ENCODE measurements around the gene APOBR. TPM values are rescaled to one million over a fixed set of nuclear protein-coding genes. Genes with fewer than 3 reads are reported as not detected.

Gene APOBR
- total RNA-seq, 1 donor from 2014 or later, result not detected

- Histone ChIP-seq H3K4me1 (no peaks in the 10 kb centered on the region), H3K36me3 (no peaks in the 10 kb centered on the region), H2AFZ (replicated peaks) (peak overlapping the region; percentile 99), H3K27me3 (no peaks in the 10 kb centered on the region), H3K27ac (no peak overlapping the region), H4K20me1 (ENCODE audit: low read depth) (no peaks in the 10 kb centered on the region), H3K4me2 (peak overlapping the region; percentile 83), H3K79me2 (ENCODE audit: low read depth) (no peaks in the 10 kb centered on the region), H3K9ac (no peak overlapping the region), H3K4me3 (peak overlapping the region; percentile 89), H3F3A (ENCODE audit: low read depth) (no peaks in the 10 kb centered on the region), H3K9me3 (ENCODE audit: low read depth) (no peaks in the 10 kb centered on the region)
- H3K36me3 Mint-ChIP-seq, result no peaks in the 10 kb centered on the region
- no peak for DNase-seq (ENCODE audit: low spot score)
- peak overlapping the region; percentile 100 for H3K27ac Mint-ChIP-seq
- peak overlapping the region; percentile 97 for H3K4me3 Mint-ChIP-seq
- no peaks in the 10 kb centered on the region for H3K4me1 Mint-ChIP-seq
- TF ChIP-seq, protein P1, sequence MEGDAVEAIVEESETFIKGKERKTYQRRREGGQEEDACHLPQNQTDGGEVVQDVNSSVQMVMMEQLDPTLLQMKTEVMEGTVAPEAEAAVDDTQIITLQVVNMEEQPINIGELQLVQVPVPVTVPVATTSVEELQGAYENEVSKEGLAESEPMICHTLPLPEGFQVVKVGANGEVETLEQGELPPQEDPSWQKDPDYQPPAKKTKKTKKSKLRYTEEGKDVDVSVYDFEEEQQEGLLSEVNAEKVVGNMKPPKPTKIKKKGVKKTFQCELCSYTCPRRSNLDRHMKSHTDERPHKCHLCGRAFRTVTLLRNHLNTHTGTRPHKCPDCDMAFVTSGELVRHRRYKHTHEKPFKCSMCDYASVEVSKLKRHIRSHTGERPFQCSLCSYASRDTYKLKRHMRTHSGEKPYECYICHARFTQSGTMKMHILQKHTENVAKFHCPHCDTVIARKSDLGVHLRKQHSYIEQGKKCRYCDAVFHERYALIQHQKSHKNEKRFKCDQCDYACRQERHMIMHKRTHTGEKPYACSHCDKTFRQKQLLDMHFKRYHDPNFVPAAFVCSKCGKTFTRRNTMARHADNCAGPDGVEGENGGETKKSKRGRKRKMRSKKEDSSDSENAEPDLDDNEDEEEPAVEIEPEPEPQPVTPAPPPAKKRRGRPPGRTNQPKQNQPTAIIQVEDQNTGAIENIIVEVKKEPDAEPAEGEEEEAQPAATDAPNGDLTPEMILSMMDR (IDR thresholded peaks at IDR 0.05), result no peak
- no peak for TF ChIP-seq EZH2 (IDR thresholded peaks at IDR 0.05)
- TF ChIP-seq EZH2phosphoT487 (IDR thresholded peaks at IDR 0.05), result no peak
- H3K27me3 Mint-ChIP-seq (ENCODE audit: insufficient read depth, low read depth), result peaks cover 17% of the 10 kb centered on the region
- no peaks in the 10 kb centered on the region for H3K9me3 Mint-ChIP-seq
These were observed 1.9 kb upstream of the APOBR start for GRCh38 chr16:28492511-28492910.

- Histone ChIP-seq H3K9ac (no peak overlapping the region), H2AFZ (replicated peaks) (no peak overlapping the region), H4K20me1 (ENCODE audit: low read depth) (no peaks in the 10 kb centered on the region), H3F3A (ENCODE audit: low read depth) (no peaks in the 10 kb centered on the region), H3K4me3 (no peak overlapping the region), H3K79me2 (ENCODE audit: low read depth) (no peaks in the 10 kb centered on the region), H3K27ac (no peak overlapping the region), H3K27me3 (no peaks in the 10 kb centered on the region), H3K9me3 (ENCODE audit: low read depth) (no peaks in the 10 kb centered on the region), H3K4me1 (no peaks in the 10 kb centered on the region), H3K4me2 (no peak overlapping the region), H3K36me3 (no peaks in the 10 kb centered on the region)
- peak overlapping the region; percentile 63 for H3K27ac Mint-ChIP-seq
- peaks cover 5% of the 10 kb centered on the region for H3K4me1 Mint-ChIP-seq
- peaks cover 19% of the 10 kb centered on the region for H3K27me3 Mint-ChIP-seq (ENCODE audit: insufficient read depth, low read depth)
- no peaks in the 10 kb centered on the region for H3K36me3 Mint-ChIP-seq
- peak overlapping the region; percentile 19 for H3K4me3 Mint-ChIP-seq
- no peak for DNase-seq (ENCODE audit: low spot score)
- TF ChIP-seq EZH2 (IDR thresholded peaks at IDR 0.05), result no peak
- TF ChIP-seq, protein P1 (IDR thresholded peaks at IDR 0.05), result no peak
- no peaks in the 10 kb centered on the region for H3K9me3 Mint-ChIP-seq
These were observed 803 bp downstream of the APOBR start for GRCh38 chr16:28495098-28495793.

- Mint-ChIP-seq H3K27ac (peak overlapping the region; percentile 46), H3K27me3 (ENCODE audit: insufficient read depth, low read depth) (peaks cover 19% of the 10 kb centered on the region), H3K36me3 (no peaks in the 10 kb centered on the region), H3K4me3 (peak overlapping the region; percentile 74), H3K9me3 (no peaks in the 10 kb centered on the region), H3K4me1 (peaks cover 5% of the 10 kb centered on the region)
- Histone ChIP-seq H3K9me3 (ENCODE audit: low read depth) (no peaks in the 10 kb centered on the region), H2AFZ (replicated peaks) (no peak overlapping the region), H3K36me3 (no peaks in the 10 kb centered on the region), H4K20me1 (ENCODE audit: low read depth) (no peaks in the 10 kb centered on the region), H3K4me1 (no peaks in the 10 kb centered on the region), H3K9ac (peak overlapping the region; percentile 32), H3K27me3 (no peaks in the 10 kb centered on the region), H3K4me2 (no peak overlapping the region), H3K79me2 (ENCODE audit: low read depth) (no peaks in the 10 kb centered on the region), H3K27ac (no peak overlapping the region), H3K4me3 (no peak overlapping the region), H3F3A (ENCODE audit: low read depth) (no peaks in the 10 kb centered on the region)
- DNase-seq (ENCODE audit: low spot score), result no peak
- TF ChIP-seq, protein P1 (IDR thresholded peaks at IDR 0.05), result no peak
- TF ChIP-seq EZH2 (IDR thresholded peaks at IDR 0.05), result no peak
- TF ChIP-seq EZH2phosphoT487 (IDR thresholded peaks at IDR 0.05), result no peak
These were observed 1.6 kb downstream of the APOBR start for GRCh38 chr16:28495795-28496749.

Measured in neural progenitor cell (in vitro differentiated cells).